ENCODE measurements around the gene ASIC4.

Gene ASIC4

GRCh38 chr2:219553168-219553417 is 38.8 kb downstream of the ASIC4 start:
- no peak for DNase-seq (ENCODE audit: low read depth in 2 of 2)

GRCh38 chr2:219553463-219553963 is 39.2 kb downstream of the ASIC4 start:
- no peak for DNase-seq (ENCODE audit: low read depth in 2 of 2)

- no peak for DNase-seq (ENCODE audit: low read depth in 2 of 2)
Measured at GRCh38 chr2:219554350-219554749, 40.1 kb downstream of the ASIC4 start.

- DNase-seq (ENCODE audit: low read depth in 2 of 2): no peak
Measured at GRCh38 chr2:219555956-219556355, 41.7 kb downstream of the ASIC4 start.

GRCh38 chr2:219556413-219556812 is 42.1 kb downstream of the ASIC4 start:
- DNase-seq (ENCODE audit: low read depth in 2 of 2): no peak

GRCh38 chr2:219557320-219557719 is 43.0 kb downstream of the ASIC4 start:
- DNase-seq (ENCODE audit: low read depth in 2 of 2): no peak

GRCh38 chr2:219557791-219558785 is 43.8 kb downstream of the ASIC4 start:
- no peak for DNase-seq (ENCODE audit: low read depth in 2 of 2)

GRCh38 chr2:219559156-219559915 is 45.1 kb downstream of the ASIC4 start:
- no peak for DNase-seq (ENCODE audit: low read depth in 2 of 2)

- DNase-seq (ENCODE audit: low read depth in 2 of 2): no peak
Measured at GRCh38 chr2:219560037-219560892, 46.0 kb downstream of the ASIC4 start.

GRCh38 chr2:219560893-219561178 is 46.6 kb downstream of the ASIC4 start:
- no peak for DNase-seq (ENCODE audit: low read depth in 2 of 2)

- no peak for DNase-seq (ENCODE audit: low read depth in 2 of 2)
Measured at GRCh38 chr2:219561179-219562048, 47.1 kb downstream of the ASIC4 start.

GRCh38 chr2:219562049-219563020 is 48.1 kb downstream of the ASIC4 start:
- no peak for DNase-seq (ENCODE audit: low read depth in 2 of 2)

- no peak for DNase-seq (ENCODE audit: low read depth in 2 of 2)
Measured at GRCh38 chr2:219563271-219563928, 49.1 kb downstream of the ASIC4 start.

- DNase-seq (ENCODE audit: low read depth in 2 of 2): no peak
Measured at GRCh38 chr2:219565130-219566080, 51.1 kb downstream of the ASIC4 start.

- DNase-seq (ENCODE audit: low read depth in 2 of 2): no peak
Measured at GRCh38 chr2:219566640-219567039, 52.4 kb downstream of the ASIC4 start.

- no peak for DNase-seq (ENCODE audit: low read depth in 2 of 2)
Measured at GRCh38 chr2:219567131-219567530, 52.8 kb downstream of the ASIC4 start.

- DNase-seq (ENCODE audit: low read depth in 2 of 2): no peak
Measured at GRCh38 chr2:219567791-219568361, 53.6 kb downstream of the ASIC4 start.

- DNase-seq (ENCODE audit: low read depth in 2 of 2): no peak
Measured at GRCh38 chr2:219569041-219569440, 54.8 kb downstream of the ASIC4 start.

Measured in stimulated activated CD8-positive, alpha-beta memory T cell treated with anti-CD3 and anti-CD28 coated beads, Interleukin-2, amount 100 ng/mL, for 1 hour (primary cell).